Stimulated activated CD8-positive, alpha-beta memory T cell treated with anti-CD3 and anti-CD28 coated beads, Interleukin-7, amount 100 ng/mL, for 1 hour (primary cell): ENCODE data around the gene PITPNM2.

Experiments
- DNase-seq, 2 donors: peaks; one replicate each; pipeline ENCODE4 v3.0.0-alpha.2; 2020; ENCODE audit warnings: low read depth in 2 of 2

PITPNM2 gene

GRCh38 chr12:123150744-123151456 lies at the start of gene PITPNM2:
TSS of gene PITPNM2 (minus strand) at chr12:123151090. CDS start at chr12:123034590, 116,500 bp downstream.
- DNase-seq, result peak; percentile 25 to 26

GRCh38 chr12:123200414-123200813 lies 49.5 kb upstream of the PITPNM2 start:
- DNase-seq, result no peak

GRCh38 chr12:123199936-123200335 lies 49.0 kb upstream of the PITPNM2 start:
- DNase-seq, result no peak

GRCh38 chr12:123187637-123188036 lies 36.7 kb upstream of the PITPNM2 start:
- no peak for DNase-seq

GRCh38 chr12:123180171-123180570 lies 29.3 kb upstream of the PITPNM2 start:
- DNase-seq, result no peak

GRCh38 chr12:123171967-123172366 lies 21.1 kb upstream of the PITPNM2 start:
- no peak for DNase-seq

- no peak for DNase-seq
Measured at GRCh38 chr12:123167329-123167728, 16.4 kb upstream of the PITPNM2 start.

GRCh38 chr12:123165537-123165936 lies 14.6 kb upstream of the PITPNM2 start:
- DNase-seq, result no peak

- DNase-seq, result no peak
Measured at GRCh38 chr12:123164710-123165261, 13.9 kb upstream of the PITPNM2 start.

- no peak for DNase-seq
Measured at GRCh38 chr12:123164222-123164621, 13.3 kb upstream of the PITPNM2 start.

- no peak for DNase-seq
Measured at GRCh38 chr12:123163227-123163626, 12.3 kb upstream of the PITPNM2 start.

GRCh38 chr12:123160801-123161487 lies 10.1 kb upstream of the PITPNM2 start:
- DNase-seq, result no peak

- DNase-seq, result no peak
Measured at GRCh38 chr12:123153906-123154305, 3.0 kb upstream of the PITPNM2 start.

GRCh38 chr12:123152833-123153232 lies 1.9 kb upstream of the PITPNM2 start:
- DNase-seq, result no peak

- no peak for DNase-seq
Measured at GRCh38 chr12:123151457-123152454, 866 bp upstream of the PITPNM2 start.

- no peak for DNase-seq
Measured at GRCh38 chr12:123150275-123150743, 581 bp downstream of the PITPNM2 start.

- DNase-seq, result no peak
Measured at GRCh38 chr12:123149501-123150274, 1.2 kb downstream of the PITPNM2 start.

- DNase-seq, result no peak
Measured at GRCh38 chr12:123149088-123149487, 1.8 kb downstream of the PITPNM2 start.

- DNase-seq, result no peak
Measured at GRCh38 chr12:123148655-123149054, 2.2 kb downstream of the PITPNM2 start.

GRCh38 chr12:123148223-123148622 lies 2.7 kb downstream of the PITPNM2 start:
- DNase-seq, result no peak

- DNase-seq, result no peak
Measured at GRCh38 chr12:123145211-123145610, 5.7 kb downstream of the PITPNM2 start.
